ENCODE results near the gene SCYGR1.
"Not testable (repeated sequence)": the region's sequence is repeated elsewhere in the genome, so short reads cannot be mapped to it uniquely, and the experiment has no call there.

SCYGR1 gene

DNA sequence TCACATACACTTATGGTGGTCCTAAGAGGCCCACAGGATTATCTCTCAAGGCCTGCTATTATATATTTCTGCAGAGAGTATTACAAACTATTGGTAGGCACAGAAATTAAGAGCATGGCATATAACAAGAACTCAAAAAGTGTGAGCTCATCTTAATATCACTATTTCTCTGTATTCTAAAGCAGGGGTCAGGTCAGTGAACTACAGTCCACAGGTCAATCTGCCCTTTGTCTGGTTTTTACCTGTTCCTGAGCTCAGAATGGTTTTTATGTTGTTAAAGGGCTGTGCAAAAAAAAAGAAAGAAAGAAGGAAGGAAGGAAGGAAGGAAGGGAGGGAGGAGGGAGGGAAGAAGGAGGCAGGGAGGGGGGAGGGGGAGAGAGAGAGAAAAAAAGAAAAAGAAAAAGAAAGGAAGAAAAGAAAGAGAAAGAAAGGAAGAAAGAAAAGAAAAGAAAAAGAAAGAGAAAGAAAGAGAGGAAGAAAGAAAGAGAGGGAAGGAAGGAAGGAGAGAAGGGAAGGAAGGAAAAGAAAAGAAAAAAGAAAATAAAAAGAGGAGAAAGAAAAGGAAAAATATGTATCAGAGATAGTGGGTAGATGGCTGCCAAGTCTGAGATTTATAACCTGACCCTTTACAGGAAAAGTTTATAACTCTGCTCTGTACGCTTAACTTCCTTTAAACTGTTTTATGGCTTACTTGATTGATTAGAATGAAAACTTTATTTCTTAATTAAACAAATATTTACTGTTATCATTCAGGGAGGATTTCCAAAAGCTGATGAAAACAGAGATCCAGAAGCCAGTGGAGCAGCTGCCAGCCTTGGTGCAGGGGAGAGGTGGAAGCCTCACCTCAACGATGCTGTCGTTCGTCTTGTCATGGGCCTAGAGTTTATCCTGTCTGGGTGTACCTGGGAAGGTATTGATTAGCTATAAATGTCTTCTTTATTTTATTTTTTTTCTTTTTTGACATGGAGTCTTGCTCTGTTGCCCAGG is 11.2 kb upstream of the SCYGR1 start:
- no peak overlapping the region for H3K27ac ChIP-seq (ENCODE audit: low read length)
- no peaks in the 10 kb centered on the region for H3K27me3 ChIP-seq (ENCODE audit: low read depth, low read length)
- H3K9me3 ChIP-seq (ENCODE audit: control insufficient read depth in 1 of 2, low read length in 2 of 2): no peaks in the 10 kb centered on the region
- no peaks in the 10 kb centered on the region for H3K4me1 ChIP-seq (ENCODE audit: control insufficient read depth in 1 of 2, insufficient read depth in 2 of 2, low read length in 2 of 2)
- H3K4me3 ChIP-seq (ENCODE audit: low read depth in 1 of 2, low read length in 2 of 2): no peak overlapping the region
- H3K36me3 ChIP-seq (ENCODE audit: control insufficient read depth in 1 of 2, insufficient read depth in 2 of 2, low read length in 2 of 2): no peaks in the 10 kb centered on the region

- H3K4me3 ChIP-seq (ENCODE audit: low read depth in 1 of 2, low read length in 2 of 2): no peak overlapping the region
- no peaks in the 10 kb centered on the region for H3K27me3 ChIP-seq (ENCODE audit: low read depth, low read length)
- H3K36me3 ChIP-seq (ENCODE audit: control insufficient read depth in 1 of 2, insufficient read depth in 2 of 2, low read length in 2 of 2): no peaks in the 10 kb centered on the region
- no peak overlapping the region for H3K27ac ChIP-seq (ENCODE audit: low read length)
- H3K9me3 ChIP-seq (ENCODE audit: control insufficient read depth in 1 of 2, low read length in 2 of 2): no peaks in the 10 kb centered on the region
- H3K4me1 ChIP-seq (ENCODE audit: control insufficient read depth in 1 of 2, insufficient read depth in 2 of 2, low read length in 2 of 2): no peaks in the 10 kb centered on the region
These were observed 9.8 kb upstream of the SCYGR1 start for GRCh38 chr2:227397562-227397961.

GRCh38 chr2:227395556-227395955 is 7.8 kb upstream of the SCYGR1 start:
- no peaks in the 10 kb centered on the region for H3K27me3 ChIP-seq (ENCODE audit: low read depth, low read length)
- H3K36me3 ChIP-seq (ENCODE audit: control insufficient read depth in 1 of 2, insufficient read depth in 2 of 2, low read length in 2 of 2): no peaks in the 10 kb centered on the region
- no peaks in the 10 kb centered on the region for H3K4me1 ChIP-seq (ENCODE audit: control insufficient read depth in 1 of 2, insufficient read depth in 2 of 2, low read length in 2 of 2)
- H3K9me3 ChIP-seq (ENCODE audit: control insufficient read depth in 1 of 2, low read length in 2 of 2): no peaks in the 10 kb centered on the region
- H3K4me3 ChIP-seq (ENCODE audit: low read depth in 1 of 2, low read length in 2 of 2): no peak overlapping the region
- no peak overlapping the region for H3K27ac ChIP-seq (ENCODE audit: low read length)

- no peaks in the 10 kb centered on the region for H3K4me1 ChIP-seq (ENCODE audit: control insufficient read depth in 1 of 2, insufficient read depth in 2 of 2, low read length in 2 of 2)
- H3K27ac ChIP-seq (ENCODE audit: low read length): no peak overlapping the region
- H3K27me3 ChIP-seq (ENCODE audit: low read depth, low read length): no peaks in the 10 kb centered on the region
- no peak overlapping the region for H3K4me3 ChIP-seq (ENCODE audit: low read depth in 1 of 2, low read length in 2 of 2)
- no peaks in the 10 kb centered on the region for H3K9me3 ChIP-seq (ENCODE audit: control insufficient read depth in 1 of 2, low read length in 2 of 2)
- H3K36me3 ChIP-seq (ENCODE audit: control insufficient read depth in 1 of 2, insufficient read depth in 2 of 2, low read length in 2 of 2): no peaks in the 10 kb centered on the region
These were observed 6.7 kb upstream of the SCYGR1 start for GRCh38 chr2:227394401-227394800.

DNA sequence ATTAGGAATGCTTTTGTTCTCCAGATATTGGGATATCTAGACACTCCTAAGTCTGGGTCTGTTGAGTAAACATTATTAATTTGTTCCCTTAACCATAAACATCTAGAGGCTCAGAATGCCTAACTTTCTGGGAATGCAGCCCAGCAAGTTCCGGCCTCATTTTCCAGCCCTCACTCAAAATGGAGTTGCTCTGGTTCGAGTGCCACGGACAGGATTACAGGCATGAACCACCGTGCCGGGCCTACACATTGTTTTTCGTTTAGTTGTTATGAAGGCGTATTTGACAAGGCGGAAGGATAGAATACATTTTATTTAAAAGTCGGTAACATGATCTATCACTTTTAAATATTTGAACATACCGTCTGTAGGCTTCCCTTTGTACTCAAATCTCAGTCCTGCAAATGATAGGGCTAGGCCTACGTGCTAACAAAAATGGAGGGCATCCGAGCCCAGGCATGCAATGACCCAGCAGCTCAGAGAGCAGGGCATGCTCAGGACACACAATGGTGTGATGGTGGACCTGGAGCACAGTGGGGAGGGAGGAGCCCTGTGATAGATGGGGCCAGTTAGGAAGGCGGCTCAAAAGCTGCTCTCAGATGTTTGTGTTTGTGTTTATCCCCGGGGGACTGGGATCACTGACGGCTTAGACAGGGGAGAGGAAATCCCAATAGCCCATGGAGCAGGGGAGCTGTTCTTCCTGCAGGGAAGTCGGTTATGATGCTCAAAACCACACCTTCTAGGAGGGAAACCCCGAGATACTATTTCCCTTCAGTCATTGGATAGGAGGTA is 2.9 kb upstream of the SCYGR1 start:
- Histone ChIP-seq H3K4me3 (ENCODE audit: low read depth in 1 of 2, low read length in 2 of 2) (no peak overlapping the region), H3K27ac (ENCODE audit: low read length) (no peak overlapping the region), H3K4me1 (ENCODE audit: control insufficient read depth in 1 of 2, insufficient read depth in 2 of 2, low read length in 2 of 2) (no peaks in the 10 kb centered on the region), H3K9me3 (ENCODE audit: control insufficient read depth in 1 of 2, low read length in 2 of 2) (no peaks in the 10 kb centered on the region), H3K36me3 (ENCODE audit: control insufficient read depth in 1 of 2, insufficient read depth in 2 of 2, low read length in 2 of 2) (no peaks in the 10 kb centered on the region), H3K27me3 (ENCODE audit: low read depth, low read length) (no peaks in the 10 kb centered on the region)

- Histone ChIP-seq H3K36me3 (ENCODE audit: control insufficient read depth in 1 of 2, insufficient read depth in 2 of 2, low read length in 2 of 2) (no peaks in the 10 kb centered on the region), H3K4me1 (ENCODE audit: control insufficient read depth in 1 of 2, insufficient read depth in 2 of 2, low read length in 2 of 2) (no peaks in the 10 kb centered on the region), H3K27ac (ENCODE audit: low read length) (no peak overlapping the region), H3K27me3 (ENCODE audit: low read depth, low read length) (no peaks in the 10 kb centered on the region), H3K4me3 (ENCODE audit: low read depth in 1 of 2, low read length in 2 of 2) (no peak overlapping the region), H3K9me3 (ENCODE audit: control insufficient read depth in 1 of 2, low read length in 2 of 2) (no peaks in the 10 kb centered on the region)
These were observed 1.9 kb upstream of the SCYGR1 start for GRCh38 chr2:227389661-227390060.

- Histone ChIP-seq H3K4me3 (ENCODE audit: low read depth in 1 of 2, low read length in 2 of 2) (no peak overlapping the region), H3K9me3 (ENCODE audit: control insufficient read depth in 1 of 2, low read length in 2 of 2) (no peaks in the 10 kb centered on the region)
These were observed 1.5 kb upstream of the SCYGR1 start for GRCh38 chr2:227389231-227389630.

GRCh38 chr2:227388537-227389011 is 825 bp upstream of the SCYGR1 start:
- no peak overlapping the region for H3K4me3 ChIP-seq (ENCODE audit: low read depth in 1 of 2, low read length in 2 of 2)
- H3K27ac ChIP-seq (ENCODE audit: low read length): no peak overlapping the region
- H3K9me3 ChIP-seq (ENCODE audit: control insufficient read depth in 1 of 2, low read length in 2 of 2): no peaks in the 10 kb centered on the region
- no peaks in the 10 kb centered on the region for H3K27me3 ChIP-seq (ENCODE audit: low read depth, low read length)
- no peaks in the 10 kb centered on the region for H3K36me3 ChIP-seq (ENCODE audit: control insufficient read depth in 1 of 2, insufficient read depth in 2 of 2, low read length in 2 of 2)
- H3K4me1 ChIP-seq (ENCODE audit: control insufficient read depth in 1 of 2, insufficient read depth in 2 of 2, low read length in 2 of 2): no peaks in the 10 kb centered on the region

More at GRCh38 chr2:227389231-227389630, 1.5 kb upstream of the SCYGR1 start:
- no peaks in the 10 kb centered on the region for H3K27me3 ChIP-seq (ENCODE audit: low read depth, low read length)
- no peaks in the 10 kb centered on the region for H3K4me1 ChIP-seq (ENCODE audit: control insufficient read depth in 1 of 2, insufficient read depth in 2 of 2, low read length in 2 of 2)
- no peak overlapping the region for H3K27ac ChIP-seq (ENCODE audit: low read length)
- no peaks in the 10 kb centered on the region for H3K36me3 ChIP-seq (ENCODE audit: control insufficient read depth in 1 of 2, insufficient read depth in 2 of 2, low read length in 2 of 2)

DNA sequence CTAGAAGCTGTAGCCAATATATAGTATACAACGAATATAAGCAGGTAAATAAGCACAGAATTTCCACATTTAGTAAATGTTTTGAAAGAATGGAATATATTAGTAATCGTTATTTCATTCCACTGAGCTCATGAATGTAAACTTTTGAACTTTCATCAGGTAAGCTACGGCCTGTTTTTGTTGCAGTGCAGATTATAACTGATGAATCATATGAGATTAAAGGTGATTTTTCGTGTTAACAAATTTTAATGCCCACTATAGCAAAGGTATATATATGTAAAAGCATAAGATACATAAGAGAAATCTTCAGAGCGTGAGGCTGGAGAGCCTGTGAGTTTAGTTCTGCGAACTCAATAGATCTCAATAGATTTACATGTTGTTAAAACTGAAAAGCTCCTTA is 1.1 kb downstream of the SCYGR1 start:
- Histone ChIP-seq H3K9me3 (ENCODE audit: control insufficient read depth in 1 of 2, low read length in 2 of 2) (no peaks in the 10 kb centered on the region), H3K27ac (ENCODE audit: low read length) (no peak overlapping the region), H3K4me1 (ENCODE audit: control insufficient read depth in 1 of 2, insufficient read depth in 2 of 2, low read length in 2 of 2) (no peaks in the 10 kb centered on the region), H3K4me3 (ENCODE audit: low read depth in 1 of 2, low read length in 2 of 2) (no peak overlapping the region), H3K36me3 (ENCODE audit: control insufficient read depth in 1 of 2, insufficient read depth in 2 of 2, low read length in 2 of 2) (no peaks in the 10 kb centered on the region), H3K27me3 (ENCODE audit: low read depth, low read length) (no peaks in the 10 kb centered on the region)

- H3K27ac ChIP-seq (ENCODE audit: low read length): no peak overlapping the region
- no peak overlapping the region for H3K4me3 ChIP-seq (ENCODE audit: low read depth in 1 of 2, low read length in 2 of 2)
These were observed 4.1 kb downstream of the SCYGR1 start for GRCh38 chr2:227383686-227384085.

DNA sequence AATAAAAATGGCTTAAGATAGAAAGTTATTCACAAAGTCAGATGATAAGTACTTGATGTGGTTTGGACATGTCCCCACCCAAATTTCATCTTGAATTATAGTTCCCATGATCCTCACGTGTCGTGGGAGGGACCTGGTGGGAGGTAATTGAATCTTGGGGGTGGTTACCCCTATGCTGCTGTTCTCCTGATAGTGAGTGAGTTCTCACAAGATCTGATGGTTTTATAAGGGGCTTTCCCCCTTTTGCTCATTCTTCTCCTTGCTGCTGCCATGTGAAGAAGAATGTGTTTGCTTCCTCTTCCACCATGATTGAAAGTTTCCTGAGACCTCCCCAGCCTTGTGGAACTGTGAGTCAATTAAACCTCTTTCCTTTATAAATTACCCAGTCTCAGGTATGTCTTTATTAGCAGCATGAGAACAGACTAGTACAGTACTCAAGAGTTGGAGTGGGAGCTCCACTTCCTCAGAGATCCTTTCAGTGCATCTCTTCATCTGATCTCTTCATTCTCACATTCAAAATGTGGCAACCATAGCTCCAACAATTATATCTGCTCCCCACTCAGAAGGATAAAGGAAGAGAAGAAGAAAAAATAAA is 5.4 kb downstream of the SCYGR1 start:
- not testable (repeated sequence) for H3K27me3 ChIP-seq (ENCODE audit: low read depth, low read length); H3K4me1 ChIP-seq (ENCODE audit: control insufficient read depth in 1 of 2, insufficient read depth in 2 of 2, low read length in 2 of 2); H3K9me3 ChIP-seq (ENCODE audit: control insufficient read depth in 1 of 2, low read length in 2 of 2); H3K36me3 ChIP-seq (ENCODE audit: control insufficient read depth in 1 of 2, insufficient read depth in 2 of 2, low read length in 2 of 2); H3K27ac ChIP-seq (ENCODE audit: low read length); H3K4me3 ChIP-seq (ENCODE audit: low read depth in 1 of 2, low read length in 2 of 2)

More at GRCh38 chr2:227383686-227384085, 4.1 kb downstream of the SCYGR1 start:
- H3K27me3 ChIP-seq (ENCODE audit: low read depth, low read length): no peaks in the 10 kb centered on the region
- H3K4me1 ChIP-seq (ENCODE audit: control insufficient read depth in 1 of 2, insufficient read depth in 2 of 2, low read length in 2 of 2): no peaks in the 10 kb centered on the region
- H3K36me3 ChIP-seq (ENCODE audit: control insufficient read depth in 1 of 2, insufficient read depth in 2 of 2, low read length in 2 of 2): no peaks in the 10 kb centered on the region
- no peaks in the 10 kb centered on the region for H3K9me3 ChIP-seq (ENCODE audit: control insufficient read depth in 1 of 2, low read length in 2 of 2)

All from muscle layer of duodenum (tissue), 2 donors.